ENCODE measurements around the gene POU2F2.
A peak's percentile ranks its signal among the peaks of the same experiment; 100 is the strongest.

Gene POU2F2

DNA sequence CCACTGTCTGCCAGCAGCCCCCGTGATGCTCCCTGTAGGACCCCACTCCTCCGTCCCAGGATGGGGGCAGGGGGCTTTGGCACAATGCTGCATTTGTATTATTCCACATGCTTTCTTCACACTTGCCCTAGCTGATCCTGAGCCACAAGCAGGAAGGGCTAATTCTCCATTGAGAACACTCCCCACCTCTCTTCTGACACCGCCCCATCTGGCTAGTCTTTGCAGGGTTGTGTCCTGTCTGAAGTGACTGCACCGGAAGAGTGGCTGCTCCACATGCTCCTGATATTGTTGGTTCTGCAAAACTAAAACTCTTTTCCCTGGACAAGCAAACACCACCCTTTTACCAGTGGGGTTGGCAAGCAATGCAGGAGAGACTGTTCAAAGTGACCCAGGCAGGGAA lies 38.3 kb downstream of the POU2F2 start:
- no peak for DNase-seq (ENCODE audit: low read depth)
- no peak overlapping the region for H3K4me3 ChIP-seq (ENCODE audit: low read depth, low read length)
- TF ChIP-seq, protein P1, sequence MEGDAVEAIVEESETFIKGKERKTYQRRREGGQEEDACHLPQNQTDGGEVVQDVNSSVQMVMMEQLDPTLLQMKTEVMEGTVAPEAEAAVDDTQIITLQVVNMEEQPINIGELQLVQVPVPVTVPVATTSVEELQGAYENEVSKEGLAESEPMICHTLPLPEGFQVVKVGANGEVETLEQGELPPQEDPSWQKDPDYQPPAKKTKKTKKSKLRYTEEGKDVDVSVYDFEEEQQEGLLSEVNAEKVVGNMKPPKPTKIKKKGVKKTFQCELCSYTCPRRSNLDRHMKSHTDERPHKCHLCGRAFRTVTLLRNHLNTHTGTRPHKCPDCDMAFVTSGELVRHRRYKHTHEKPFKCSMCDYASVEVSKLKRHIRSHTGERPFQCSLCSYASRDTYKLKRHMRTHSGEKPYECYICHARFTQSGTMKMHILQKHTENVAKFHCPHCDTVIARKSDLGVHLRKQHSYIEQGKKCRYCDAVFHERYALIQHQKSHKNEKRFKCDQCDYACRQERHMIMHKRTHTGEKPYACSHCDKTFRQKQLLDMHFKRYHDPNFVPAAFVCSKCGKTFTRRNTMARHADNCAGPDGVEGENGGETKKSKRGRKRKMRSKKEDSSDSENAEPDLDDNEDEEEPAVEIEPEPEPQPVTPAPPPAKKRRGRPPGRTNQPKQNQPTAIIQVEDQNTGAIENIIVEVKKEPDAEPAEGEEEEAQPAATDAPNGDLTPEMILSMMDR (IDR thresholded peaks at IDR 0.05; ENCODE audit: insufficient read depth, low read depth, low read length, missing control alignments), result no peak

DNA sequence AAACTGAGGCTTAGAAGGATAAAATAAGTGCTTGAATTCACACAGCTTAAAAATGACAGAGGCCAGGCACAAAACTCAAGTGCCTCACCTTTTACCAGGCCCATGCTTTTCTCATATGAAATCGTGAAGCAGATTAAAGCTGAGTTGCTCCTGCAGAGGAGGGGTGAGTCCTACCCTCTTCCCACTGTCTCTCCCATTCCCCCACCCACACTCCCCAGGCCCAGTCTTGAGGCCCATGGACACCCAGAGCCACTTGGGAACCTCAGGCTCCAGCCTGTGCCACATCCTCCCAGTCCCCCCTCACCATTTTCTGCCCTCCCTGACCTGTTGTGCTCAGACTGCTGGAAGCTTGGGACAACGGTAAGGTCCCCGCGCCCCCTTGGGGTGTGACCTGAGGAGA lies 38.7 kb downstream of the POU2F2 start:
- DNase-seq (ENCODE audit: low read depth), result no peak
- no peak overlapping the region for H3K4me3 ChIP-seq (ENCODE audit: low read depth, low read length)
- TF ChIP-seq, protein P1 (IDR thresholded peaks at IDR 0.05; ENCODE audit: insufficient read depth, low read depth, low read length, missing control alignments), result no peak

DNA sequence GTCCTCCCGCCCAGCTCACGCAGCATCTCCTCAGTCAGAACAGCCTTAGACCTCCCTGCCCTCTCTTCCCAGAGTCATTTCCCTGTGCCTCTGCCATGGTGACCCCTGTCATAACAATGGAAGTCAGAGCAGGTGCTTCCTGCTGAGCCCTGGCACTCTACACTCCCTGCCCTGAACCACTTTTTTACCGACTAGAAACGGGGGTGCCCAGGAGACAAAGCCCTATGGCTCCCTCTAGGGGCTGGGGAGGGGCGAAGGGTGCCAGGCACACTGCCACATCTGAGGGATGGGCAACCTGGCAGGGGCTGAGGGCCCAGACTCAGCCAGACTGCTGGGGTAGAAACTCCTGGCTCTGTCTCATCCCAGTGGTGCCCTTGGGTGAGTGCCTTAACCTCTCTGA lies 39.9 kb downstream of the POU2F2 start:
- TF ChIP-seq, protein P1 (IDR thresholded peaks at IDR 0.05; ENCODE audit: insufficient read depth, low read depth, low read length, missing control alignments), result peak; percentile 57
- DNase-seq (ENCODE audit: low read depth), result peak; percentile 50
- H3K4me3 ChIP-seq (ENCODE audit: low read depth, low read length), result no peak overlapping the region

DNA sequence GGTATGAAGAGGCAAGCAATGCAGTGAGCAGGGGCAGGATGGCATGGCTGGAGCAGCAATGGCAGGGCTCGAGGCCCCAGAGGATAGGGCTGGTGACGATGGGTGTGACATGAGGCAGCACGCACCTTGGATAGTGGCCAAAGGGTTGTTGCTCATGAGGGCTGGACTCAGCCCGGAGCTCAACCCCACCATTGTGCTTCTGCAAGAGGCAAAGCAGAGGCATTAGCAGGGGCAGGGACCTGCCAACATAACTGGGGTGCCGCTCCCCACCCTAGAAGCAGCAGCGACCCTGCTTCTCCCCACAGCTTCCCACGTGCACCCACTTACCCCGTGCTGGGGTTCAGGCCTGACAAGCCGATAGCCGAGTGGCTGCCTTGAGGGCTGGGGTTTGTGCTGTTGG lies 40.5 kb downstream of the POU2F2 start:
- no peak overlapping the region for H3K4me3 ChIP-seq (ENCODE audit: low read depth, low read length)
- DNase-seq (ENCODE audit: low read depth), result no peak
- TF ChIP-seq, protein P1 (IDR thresholded peaks at IDR 0.05; ENCODE audit: insufficient read depth, low read depth, low read length, missing control alignments), result no peak

DNA sequence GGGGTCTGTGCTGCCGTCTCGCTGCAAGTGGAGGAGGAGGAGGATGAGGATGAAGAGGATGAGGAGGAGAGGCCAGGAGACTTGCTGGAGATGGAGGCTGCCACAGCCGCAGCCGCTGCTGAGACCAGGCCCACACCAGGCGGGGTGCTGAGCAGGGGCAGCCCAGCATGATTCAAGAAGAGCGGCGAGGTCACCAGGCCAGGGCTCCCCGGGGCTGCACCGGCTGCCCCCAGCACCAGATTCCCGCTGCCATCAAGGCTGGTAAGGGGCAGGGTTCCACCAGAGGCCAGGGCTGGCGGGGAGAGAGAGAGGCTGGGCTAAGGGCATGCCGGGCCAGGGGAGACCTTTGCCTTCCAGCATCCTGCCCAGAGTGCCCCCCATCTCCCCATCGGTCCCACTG lies 40.9 kb downstream of the POU2F2 start:
- H3K4me3 ChIP-seq (ENCODE audit: low read depth, low read length), result no peak overlapping the region
- DNase-seq (ENCODE audit: low read depth), result no peak
- TF ChIP-seq, protein P1 (IDR thresholded peaks at IDR 0.05; ENCODE audit: insufficient read depth, low read depth, low read length, missing control alignments), result no peak

DNA sequence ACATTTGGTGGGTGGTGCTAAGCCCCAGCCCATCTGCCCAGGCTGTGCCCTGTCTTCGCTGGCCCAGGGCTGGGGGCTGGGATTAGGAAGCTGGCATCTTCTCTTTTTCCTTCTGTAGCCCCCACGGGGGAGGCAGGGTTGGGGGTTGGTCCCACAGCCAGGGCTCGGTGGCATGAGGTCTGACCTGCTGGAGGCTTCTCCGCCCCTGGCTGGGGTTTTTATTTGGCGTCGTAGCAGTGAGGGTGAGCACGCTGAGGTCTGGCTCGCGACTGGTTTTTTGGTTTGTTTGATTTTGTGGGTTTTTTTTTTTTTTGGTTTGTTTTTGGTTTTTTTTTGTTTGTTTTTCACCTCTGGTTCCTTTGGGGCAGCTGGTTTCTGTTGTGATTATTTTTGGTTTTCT lies 41.6 kb downstream of the POU2F2 start:
- TF ChIP-seq, protein P1 (IDR thresholded peaks at IDR 0.05; ENCODE audit: insufficient read depth, low read depth, low read length, missing control alignments), result no peak
- no peak overlapping the region for H3K4me3 ChIP-seq (ENCODE audit: low read depth, low read length)
- peak; percentile 44 for DNase-seq (ENCODE audit: low read depth)

DNA sequence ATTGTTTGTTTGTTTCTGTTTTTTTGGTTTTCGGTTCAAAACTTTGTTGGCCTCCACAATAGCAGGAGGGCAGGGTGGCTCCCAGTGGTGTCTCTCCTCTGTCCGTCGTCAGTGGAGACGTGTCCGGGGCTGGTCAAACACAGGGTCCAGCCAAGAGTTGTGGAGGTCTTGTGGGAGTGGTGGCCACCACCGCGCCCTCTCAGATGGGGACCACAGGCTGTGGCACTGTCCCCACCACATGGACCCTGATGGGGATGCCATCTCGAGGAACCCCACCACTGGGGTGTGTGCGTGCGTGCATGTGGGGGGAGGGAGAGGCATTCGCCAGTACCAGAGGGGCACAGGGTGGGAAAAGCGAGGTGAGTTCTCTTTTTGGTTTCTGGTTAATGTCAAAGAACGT lies 42.5 kb downstream of the POU2F2 start:
- TF ChIP-seq, protein P1 (IDR thresholded peaks at IDR 0.05; ENCODE audit: insufficient read depth, low read depth, low read length, missing control alignments), result no peak
- H3K4me3 ChIP-seq (ENCODE audit: low read depth, low read length), result no peak overlapping the region

More for the DNA sequence above, 42.5 kb downstream of the POU2F2 start:
- DNase-seq (ENCODE audit: low read depth), result no peak
